HCT116 (cell line): Measurements from ENCODE around the gene ARHGEF12.

Source experiments
- ATF3 ChIP-seq: IDR thresholded peaks from 2 replicates; pipeline ENCODE4 v1.6.1; 2012
- CTCF ChIP-seq, 3 experiments: fragments of 200-600 bp in 1 of 3; sonication (generic) in 1 of 3; IDR thresholded peaks in 2 of 3; conservative IDR thresholded peaks in 1 of 3; 2 replicates each; pipeline ENCODE4 v1.5.1; 2012 to 2017; ENCODE audit warnings: low read depth in 2 of 3, low read length in 2 of 3, antibody characterized with exemption in 1 of 3, borderline replicate concordance in 1 of 3, control low read depth in 1 of 3, mild to moderate bottlenecking in 1 of 3, mixed read lengths in 1 of 3, mixed run types in 1 of 3, moderate library complexity in 1 of 3; ENCODE audit not compliant: insufficient read depth in 1 of 3
- EZH2 ChIP-seq: fragments of 200-600 bp; sonication (generic); IDR thresholded peaks from 2 replicates; pipeline ENCODE4 v1.6.1; 2017; ENCODE audit warnings: antibody characterized with exemption, mixed run types
- MAX ChIP-seq: IDR thresholded peaks from 2 replicates; pipeline ENCODE4 v1.6.1; 2012
- POLR2A ChIP-seq: IDR thresholded peaks from 2 replicates; pipeline ENCODE4 v1.7.0; 2011; ENCODE audit warnings: borderline replicate concordance; ENCODE audit not compliant: insufficient read depth, insufficient read length; ENCODE audit errors: extremely low read depth
- POLR2AphosphoS5 ChIP-seq: IDR thresholded peaks from 2 replicates; pipeline ENCODE4 v1.6.1; 2011; ENCODE audit warnings: mild to moderate bottlenecking, low read depth, low read length, moderate library complexity
- RAD21 ChIP-seq: IDR thresholded peaks from 2 replicates; pipeline ENCODE4 v1.6.1; 2012; ENCODE audit warnings: low read depth, mild to moderate bottlenecking
- REST ChIP-seq: IDR thresholded peaks from 2 replicates; pipeline ENCODE4 v1.6.1; 2012; ENCODE audit warnings: low read depth
- SP1 ChIP-seq: IDR thresholded peaks from 2 replicates; pipeline ENCODE4 v1.6.1; 2012; ENCODE audit warnings: low read depth
- YY1 ChIP-seq: IDR thresholded peaks from 2 replicates; pipeline ENCODE4 v1.6.1; 2011; ENCODE audit warnings: low read length, low read depth, moderate library complexity, mild to moderate bottlenecking; ENCODE audit not compliant: insufficient replicate concordance; ENCODE audit errors: extremely low read depth
- ZFX ChIP-seq: fragments of 450-650 bp; IDR thresholded peaks from 2 replicates; pipeline ENCODE4 v1.6.1; 2017

- TF ChIP-seq YY1 (no peak), ZFX (no peak), CTCF (IDR thresholded peaks at IDR 0.05 in 2 of 3, conservative IDR thresholded peaks at IDR 0.05 in 1 of 3; ENCODE audit: borderline replicate concordance in 1 of 3, insufficient read depth in 1 of 3, low read depth in 2 of 3, low read length in 2 of 3) (no peak), EZH2 (no peak), REST (no peak), POLR2AphosphoS5 (no peak), POLR2A (no peak), SP1 (no peak), MAX (no peak), RAD21 (no peak), ATF3 (no peak)
Measured at GRCh38 chr11:120310870-120311269, 25.3 kb upstream of the ARHGEF12 start.
